NCI-H146 treated with DMSO at 0.1 percent for 48 hours (cell line): ENCODE results near the gene PTPRN2.
A peak's percentile ranks its signal among the peaks of the same experiment; 100 is the strongest.
"Not testable (repeated sequence)": the region's sequence is repeated elsewhere in the genome, so short reads cannot be mapped to it uniquely, and the experiment has no call there.

ENCODE experiments used
- DNase-seq: peaks from one replicate; lab custom pipeline; 2025; ENCODE audit not compliant: unreplicated experiment; lab: John Stamatoyannopoulos, UW

Gene PTPRN2

DNA sequence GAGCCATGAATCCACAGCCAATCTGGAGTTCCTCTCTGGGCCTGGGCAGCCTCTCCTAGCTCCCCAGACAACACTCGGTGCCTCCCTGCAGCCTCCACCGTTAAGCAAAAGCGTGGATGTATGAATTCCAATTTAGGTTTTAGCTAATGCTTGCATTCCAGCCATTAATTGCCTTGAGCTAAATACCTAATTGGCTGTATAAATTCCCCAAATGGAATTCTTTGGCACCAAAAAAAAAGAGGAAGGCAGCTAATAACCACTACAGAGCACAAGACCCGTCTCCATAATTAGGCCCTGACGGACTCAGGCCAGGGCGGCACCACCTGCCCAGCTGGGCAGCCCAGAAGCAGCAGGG, 140.5 kb downstream of the PTPRN2 start:
- DNase-seq = no peak

DNA sequence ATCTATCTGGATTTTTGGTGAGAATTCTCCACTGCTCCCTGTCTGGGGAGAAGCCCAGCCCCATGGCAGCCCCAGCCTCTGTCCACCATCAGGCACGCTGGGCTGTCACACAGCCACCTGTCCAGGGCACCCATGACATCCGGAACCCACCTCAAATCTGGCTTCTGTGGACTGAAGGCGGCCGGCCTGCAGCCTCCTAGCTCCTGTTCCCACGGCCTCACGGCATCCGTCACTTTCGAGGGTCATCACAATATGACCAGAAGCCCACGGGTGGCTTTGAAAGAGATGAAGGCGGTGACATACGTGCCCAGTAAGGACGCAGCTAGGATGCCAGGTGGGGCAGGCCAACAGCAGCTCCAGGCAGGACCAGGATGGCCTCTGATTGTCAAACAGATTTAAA, 140.9 kb downstream of the PTPRN2 start:
- no peak for DNase-seq

- DNase-seq = no peak
Observed at GRCh38 chr7:158446281-158446680, 141.3 kb downstream of the PTPRN2 start.

DNA sequence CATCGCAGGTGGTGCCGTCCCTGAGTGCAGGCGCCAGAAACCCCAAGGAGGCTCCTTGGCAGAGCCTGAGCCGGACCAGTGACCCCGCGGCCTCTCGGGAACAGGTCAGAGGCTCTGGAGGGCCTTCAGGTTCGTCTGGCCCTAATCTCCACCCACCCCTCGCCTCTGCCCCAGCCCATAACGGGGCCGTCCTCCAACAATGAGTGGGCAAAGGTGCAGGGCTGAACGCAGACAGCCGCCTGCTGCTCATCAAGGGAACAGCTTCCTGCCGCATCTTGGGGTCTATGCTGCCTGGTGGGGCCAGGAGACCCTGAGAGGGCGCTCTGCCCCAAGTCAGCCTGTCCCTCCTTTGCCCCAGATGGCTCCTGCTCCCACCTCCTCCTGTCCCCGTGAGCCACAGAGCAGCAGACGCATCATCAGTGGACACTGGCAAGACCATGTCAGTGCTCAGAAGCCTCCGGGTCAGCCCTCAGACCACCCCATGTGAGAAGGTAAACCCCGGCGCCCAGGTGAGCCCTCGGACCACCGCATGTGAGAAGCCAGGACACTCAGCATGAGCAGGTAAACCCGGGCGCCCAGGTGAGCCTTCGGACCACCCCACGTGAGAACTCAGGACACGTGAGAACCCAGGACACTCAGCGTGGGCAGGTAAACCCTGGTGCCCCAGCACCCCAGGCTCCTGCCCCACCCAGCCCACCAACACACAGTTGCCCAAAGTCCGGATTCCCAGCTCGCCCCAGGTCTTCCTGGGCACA, 142.0 kb downstream of the PTPRN2 start:
- no peak for DNase-seq

GRCh38 chr7:158444501-158445420, 142.9 kb downstream of the PTPRN2 start:
- DNase-seq = no peak

DNA sequence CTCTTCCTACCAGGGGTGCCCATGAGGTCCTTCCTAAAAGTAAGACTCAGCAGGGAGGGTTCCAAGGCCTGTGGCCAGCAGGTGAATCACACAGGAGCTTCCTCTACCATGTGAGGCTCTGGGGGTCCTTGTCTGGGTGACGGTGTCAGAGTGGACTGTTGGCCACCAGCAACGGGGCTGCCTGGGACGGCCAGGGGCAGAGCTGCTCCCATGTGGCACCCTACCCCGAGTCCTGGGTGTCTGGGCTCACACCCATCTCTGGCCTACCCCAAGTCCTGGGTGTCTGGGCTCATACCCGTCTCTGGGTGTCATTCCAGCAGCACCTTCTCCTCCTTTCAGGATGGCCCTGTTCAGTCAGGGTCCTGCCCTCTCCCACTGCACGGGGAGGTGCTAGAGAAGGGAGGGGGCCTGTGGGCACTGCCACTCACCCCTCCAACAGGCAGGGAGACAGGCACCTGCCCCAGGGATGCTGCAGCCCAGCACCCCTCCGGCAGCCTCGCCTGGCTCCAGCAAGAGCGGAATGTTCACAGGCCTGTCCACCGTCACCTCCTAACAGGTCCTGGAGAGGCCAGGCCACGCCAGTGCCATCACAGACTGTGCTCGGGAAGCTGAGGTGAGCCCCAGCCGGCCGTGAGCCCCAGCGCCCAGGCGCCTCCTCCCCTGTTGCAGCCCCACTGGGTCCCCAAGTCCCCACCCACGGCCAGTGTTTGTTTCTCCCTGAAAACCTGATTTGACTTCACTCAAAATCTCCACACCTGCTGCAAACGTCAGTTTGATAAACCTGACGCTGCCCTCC, 143.7 kb downstream of the PTPRN2 start:
- DNase-seq = no peak

GRCh38 chr7:158443014-158443687, 144.5 kb downstream of the PTPRN2 start:
- DNase-seq = no peak

DNA sequence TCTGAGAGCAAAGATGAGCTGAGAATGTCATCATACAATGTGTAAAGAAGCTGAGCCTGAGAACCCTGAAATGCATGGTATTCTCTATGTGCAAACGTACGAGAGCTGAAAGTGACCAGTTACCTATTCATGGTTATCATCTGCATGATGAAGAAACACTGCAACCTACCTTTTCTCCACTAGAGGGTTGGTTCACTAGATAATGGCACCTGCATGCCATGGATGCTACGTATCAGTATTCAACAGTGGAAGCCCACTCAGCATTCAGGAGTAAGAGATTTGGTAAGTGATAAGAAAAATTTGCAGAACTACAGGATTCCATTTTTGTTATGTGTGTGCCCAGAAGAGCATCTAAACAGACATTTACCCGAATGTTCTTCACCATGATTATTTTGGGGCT, 145.4 kb downstream of the PTPRN2 start:
- DNase-seq = peak; percentile 8

GRCh38 chr7:158439035-158439434, 148.6 kb downstream of the PTPRN2 start:
- no peak for DNase-seq

DNA sequence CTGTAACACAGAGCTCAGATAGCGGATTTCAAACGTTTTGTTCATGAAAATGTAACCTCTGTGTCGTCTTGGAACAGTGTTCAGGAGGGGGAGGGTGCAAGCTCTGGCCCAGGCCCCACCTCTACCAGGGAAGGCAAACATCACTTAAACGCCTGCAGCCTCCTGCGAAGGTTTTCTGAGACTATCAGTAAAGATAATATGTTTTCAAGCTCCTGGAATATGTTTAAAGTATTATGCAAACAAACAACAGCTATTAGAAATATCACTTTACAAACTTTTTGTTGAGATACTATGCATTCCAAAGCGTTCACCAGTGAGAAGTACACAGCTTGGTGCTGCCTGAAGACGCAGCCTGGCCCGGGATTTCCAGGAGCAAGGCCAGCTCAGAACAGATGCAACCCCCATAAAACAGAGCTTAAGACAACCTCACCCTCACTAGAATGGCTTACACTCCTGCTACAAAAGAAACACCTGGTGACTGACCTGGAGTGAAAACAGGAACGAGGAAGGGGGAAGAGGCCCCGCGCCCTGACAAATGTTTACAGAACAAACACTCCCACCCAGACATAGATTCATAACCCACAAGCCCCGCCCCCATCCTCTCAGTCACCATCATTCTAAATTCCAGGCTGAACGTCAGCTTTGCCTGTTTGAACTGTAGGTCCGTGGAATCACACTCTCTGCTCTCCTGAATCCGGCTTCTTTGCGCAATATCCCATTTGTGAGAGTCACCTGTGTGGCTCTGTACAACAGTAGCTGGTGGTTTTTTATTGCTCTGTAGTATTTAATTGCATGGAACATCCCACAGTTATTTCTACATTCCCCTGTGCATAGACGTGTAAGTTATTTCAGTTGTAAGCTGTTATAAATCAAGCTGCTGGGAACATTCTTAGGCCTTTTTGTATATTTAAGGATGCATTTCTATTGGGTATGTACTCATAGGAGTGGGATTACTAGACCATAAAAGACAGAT, 155.0 kb downstream of the PTPRN2 start:
- peak; percentile 98 for DNase-seq

DNA sequence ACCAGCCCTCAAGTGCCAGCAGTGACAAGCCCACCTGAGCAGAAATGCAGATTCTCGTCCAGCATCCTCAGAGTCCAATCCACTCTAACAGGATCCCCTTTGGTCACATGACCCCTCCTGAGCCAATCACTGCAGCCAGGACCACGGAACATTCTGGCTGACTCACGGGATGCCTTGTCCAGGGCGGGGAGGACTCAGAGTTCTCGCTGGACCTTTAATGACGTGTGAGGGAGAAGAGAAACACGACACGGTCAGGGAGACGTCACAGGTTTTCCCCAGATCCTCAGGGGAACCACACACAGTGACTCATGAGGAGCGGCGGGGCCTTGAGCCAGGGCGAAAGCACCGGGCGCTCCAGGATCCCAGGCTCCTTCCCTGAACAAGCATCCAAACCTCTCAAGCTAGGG, 155.7 kb downstream of the PTPRN2 start:
- no peak for DNase-seq

DNA sequence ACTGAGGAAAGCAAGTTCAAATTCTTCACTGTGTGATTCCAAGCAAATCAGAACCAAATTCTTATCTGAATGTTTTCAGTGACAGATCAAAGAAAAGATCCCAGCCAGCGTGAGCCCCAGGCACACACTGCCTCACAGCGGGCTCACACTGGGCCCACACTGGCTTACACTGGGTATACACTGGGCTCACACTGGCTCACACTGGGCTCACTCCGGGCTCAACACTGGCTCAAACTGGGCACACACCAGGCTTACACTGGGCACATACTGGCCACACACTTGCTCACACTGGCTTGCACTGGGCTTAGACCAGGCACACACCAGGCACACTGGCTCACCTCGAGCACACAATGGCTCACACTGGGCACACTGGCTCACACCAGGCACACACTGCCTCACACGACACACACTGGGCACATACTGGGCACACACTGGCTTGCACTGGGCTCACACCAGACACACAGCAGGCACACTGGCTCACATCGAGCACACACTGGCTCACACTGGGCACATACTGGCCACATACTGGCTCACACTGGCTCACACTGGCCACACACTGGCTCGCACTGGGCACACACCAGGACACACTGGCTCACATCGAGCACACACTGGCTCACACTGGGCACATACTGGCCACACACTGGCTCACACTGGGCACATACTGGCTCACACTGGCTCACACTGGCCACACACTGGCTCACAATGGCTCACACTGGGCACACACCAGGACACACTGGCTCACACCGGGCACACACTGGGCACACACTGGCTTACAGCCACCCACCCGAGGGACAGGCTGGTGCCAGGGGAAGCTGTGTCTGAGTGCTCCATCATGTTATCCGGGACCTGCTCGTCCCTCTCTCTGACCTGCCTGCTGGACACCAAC, 156.3 kb downstream of the PTPRN2 start:
- no peak for DNase-seq

DNA sequence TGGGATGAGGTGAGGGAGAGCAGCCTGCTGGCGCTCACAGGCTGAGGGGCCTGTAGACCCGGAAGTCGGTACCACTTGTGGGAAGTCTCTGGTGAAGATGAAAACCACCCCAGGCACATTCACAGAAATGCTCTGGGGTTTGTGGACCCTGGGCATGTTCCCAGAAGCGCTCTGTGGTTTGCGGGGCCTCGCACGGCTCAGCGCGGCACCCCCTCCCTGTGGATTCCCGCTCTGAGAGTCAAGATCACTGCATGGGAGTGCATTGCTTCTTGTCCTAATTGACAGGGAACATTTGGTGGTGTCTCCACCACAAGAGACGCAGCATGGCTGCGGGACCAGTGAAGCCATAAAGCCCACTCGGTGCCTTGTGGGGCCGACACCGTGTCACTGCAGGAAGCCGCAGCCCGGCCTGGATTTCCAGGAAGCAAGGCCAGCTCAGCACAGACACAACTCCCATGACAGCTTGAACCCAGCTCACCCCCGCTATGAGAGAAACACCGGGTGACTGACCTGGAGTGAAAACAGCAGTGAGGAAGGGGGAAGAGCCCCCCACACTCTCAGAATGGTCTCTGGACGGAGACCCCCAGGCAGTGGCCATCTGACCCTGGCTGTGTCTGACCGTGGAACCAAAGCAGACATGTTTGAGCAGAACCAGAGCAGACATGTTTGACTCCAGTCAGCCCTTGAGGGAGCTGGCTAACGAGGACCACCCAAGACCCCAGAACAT, 157.2 kb downstream of the PTPRN2 start:
- no peak for DNase-seq

GRCh38 chr7:158428837-158429753, 158.5 kb downstream of the PTPRN2 start:
- DNase-seq = no peak

DNA sequence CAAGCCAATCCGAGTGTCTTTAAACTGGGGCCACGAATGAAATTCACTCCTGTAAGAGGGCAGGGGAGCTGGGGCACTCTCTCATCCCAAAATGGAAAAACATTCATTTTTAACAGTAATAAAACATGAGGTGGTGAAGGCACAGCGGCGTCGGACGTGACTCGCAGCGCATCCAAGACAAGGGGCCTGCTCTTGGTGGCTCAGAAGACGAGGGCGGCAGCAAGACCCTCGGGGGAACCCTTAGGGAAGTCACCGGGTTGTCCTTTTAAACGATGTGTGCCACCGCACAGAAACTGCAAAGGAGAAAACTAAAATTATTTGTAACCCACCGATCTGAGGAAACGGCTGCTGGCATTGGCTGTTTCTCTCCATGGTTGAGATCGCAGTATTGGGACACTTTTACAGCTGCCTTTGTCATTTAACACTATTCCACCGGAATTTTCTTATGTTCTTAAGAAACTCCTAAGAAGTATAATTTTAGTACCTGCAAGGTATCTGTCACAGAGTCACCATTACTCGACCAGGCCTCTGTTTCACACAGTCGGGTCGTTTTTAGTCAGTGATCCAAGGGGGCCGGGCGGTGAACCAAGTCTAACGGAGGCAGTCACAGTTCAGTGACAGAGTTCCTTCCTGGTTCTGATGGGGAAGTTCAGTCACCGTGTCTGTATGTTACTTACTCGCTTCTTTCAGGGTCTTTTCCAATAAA, 159.3 kb downstream of the PTPRN2 start:
- DNase-seq = no peak

GRCh38 chr7:158425676-158426075, 161.9 kb downstream of the PTPRN2 start:
- not testable (repeated sequence) for DNase-seq
